Measurements from ENCODE around the gene RTN1.

RTN1 gene

DNA sequence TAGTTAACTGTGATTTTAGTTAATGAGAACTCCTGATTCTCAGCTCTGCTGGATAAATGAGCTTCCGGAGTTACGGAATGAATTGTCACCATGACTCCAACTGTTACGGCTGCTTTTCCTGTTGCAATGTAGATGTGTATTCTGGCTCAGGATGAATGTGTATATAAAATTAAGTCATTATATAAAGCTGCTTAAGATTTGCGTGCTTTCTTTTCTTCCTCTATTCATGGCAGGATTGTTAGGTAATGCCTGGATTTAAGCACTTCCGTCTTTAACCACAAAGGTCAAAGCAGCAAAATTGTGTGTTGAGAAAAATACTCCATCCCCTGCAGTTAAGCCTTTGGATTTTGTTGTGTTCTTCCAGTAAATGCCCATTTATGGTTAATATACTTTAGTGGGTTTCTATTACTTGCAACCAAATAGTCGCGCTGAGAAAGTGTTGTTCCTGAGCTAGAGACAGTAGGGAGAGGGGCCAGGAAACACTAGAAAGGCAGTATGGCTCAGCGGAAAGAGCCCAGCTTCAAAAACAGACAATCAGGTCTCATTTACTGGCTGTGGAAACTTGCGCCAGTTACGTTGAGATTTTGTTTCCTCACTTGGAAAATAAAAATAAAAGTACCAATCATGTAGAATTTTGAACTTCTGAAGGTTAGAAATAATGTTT, 284.6 kb downstream of the RTN1 start:
- H3K4me3 ChIP-seq (ENCODE audit: low read depth, low read length): no peak overlapping the region
- TF ChIP-seq, protein P1, sequence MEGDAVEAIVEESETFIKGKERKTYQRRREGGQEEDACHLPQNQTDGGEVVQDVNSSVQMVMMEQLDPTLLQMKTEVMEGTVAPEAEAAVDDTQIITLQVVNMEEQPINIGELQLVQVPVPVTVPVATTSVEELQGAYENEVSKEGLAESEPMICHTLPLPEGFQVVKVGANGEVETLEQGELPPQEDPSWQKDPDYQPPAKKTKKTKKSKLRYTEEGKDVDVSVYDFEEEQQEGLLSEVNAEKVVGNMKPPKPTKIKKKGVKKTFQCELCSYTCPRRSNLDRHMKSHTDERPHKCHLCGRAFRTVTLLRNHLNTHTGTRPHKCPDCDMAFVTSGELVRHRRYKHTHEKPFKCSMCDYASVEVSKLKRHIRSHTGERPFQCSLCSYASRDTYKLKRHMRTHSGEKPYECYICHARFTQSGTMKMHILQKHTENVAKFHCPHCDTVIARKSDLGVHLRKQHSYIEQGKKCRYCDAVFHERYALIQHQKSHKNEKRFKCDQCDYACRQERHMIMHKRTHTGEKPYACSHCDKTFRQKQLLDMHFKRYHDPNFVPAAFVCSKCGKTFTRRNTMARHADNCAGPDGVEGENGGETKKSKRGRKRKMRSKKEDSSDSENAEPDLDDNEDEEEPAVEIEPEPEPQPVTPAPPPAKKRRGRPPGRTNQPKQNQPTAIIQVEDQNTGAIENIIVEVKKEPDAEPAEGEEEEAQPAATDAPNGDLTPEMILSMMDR (IDR thresholded peaks at IDR 0.05; ENCODE audit: borderline replicate concordance, insufficient read depth, low read depth, low read length): no peak

DNA sequence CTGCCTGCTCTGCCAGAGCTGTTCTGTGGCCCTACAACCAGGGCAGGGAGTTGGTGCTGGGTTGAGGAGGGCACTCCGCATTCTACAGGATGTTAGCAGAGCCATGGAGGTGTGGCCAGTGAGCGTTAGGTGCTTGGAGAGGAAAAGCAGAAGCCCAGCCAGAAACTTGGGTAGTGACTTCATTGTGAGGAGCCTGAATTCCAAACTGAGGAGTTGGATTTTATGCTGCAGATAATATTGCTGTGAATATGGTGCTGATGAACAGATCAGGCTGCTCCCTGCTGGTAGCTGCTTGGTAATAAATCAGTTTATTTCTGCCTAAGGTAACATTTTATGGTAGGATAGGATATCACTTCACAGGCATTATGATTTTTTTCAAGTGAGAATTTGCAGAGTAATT, 286.8 kb downstream of the RTN1 start:
- no peak overlapping the region for H3K4me3 ChIP-seq (ENCODE audit: low read depth, low read length)
- TF ChIP-seq, protein P1 (IDR thresholded peaks at IDR 0.05; ENCODE audit: borderline replicate concordance, insufficient read depth, low read depth, low read length): no peak

DNA sequence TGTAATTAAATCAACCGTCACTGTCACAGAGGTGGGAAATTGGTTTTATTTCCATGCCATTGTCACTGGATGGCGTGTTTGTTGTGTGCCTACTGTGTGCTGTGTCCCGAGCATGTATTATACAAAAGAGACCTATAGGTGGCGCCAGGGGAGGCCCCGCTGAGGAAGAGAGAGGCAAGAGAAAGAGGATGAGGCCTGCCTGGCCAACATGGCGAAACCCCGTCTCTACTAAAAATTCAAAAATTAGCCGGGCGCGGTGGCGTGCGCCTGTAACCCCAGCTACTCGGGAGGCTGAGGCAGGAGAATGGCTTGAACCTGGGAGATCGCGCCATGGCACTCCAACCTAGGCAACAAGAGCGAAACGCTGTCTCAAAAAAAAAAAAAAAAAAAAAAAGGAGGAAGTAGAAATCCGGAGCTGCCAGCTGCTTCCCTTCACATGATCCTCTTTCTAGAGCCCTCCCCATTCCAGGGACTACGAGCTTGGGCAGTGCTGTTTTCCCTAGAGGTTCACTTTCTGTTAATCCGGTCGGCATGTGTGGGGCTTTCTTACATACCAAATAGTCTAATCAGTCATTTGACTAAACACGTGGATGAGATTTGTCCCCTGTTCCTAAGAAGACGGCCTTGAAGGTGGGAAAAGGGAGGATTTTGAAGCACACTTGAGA, 287.6 kb downstream of the RTN1 start:
- TF ChIP-seq, protein P1 (IDR thresholded peaks at IDR 0.05; ENCODE audit: borderline replicate concordance, insufficient read depth, low read depth, low read length): no peak
- no peak overlapping the region for H3K4me3 ChIP-seq (ENCODE audit: low read depth, low read length)

- no peak overlapping the region for H3K4me3 ChIP-seq (ENCODE audit: low read depth, low read length)
- TF ChIP-seq, protein P1 (IDR thresholded peaks at IDR 0.05; ENCODE audit: borderline replicate concordance, insufficient read depth, low read depth, low read length): no peak
These were observed 288.4 kb downstream of the RTN1 start for GRCh38 chr14:59582161-59582560.

- TF ChIP-seq, protein P1 (IDR thresholded peaks at IDR 0.05; ENCODE audit: borderline replicate concordance, insufficient read depth, low read depth, low read length): no peak
- no peak overlapping the region for H3K4me3 ChIP-seq (ENCODE audit: low read depth, low read length)
These were observed 289.7 kb downstream of the RTN1 start for GRCh38 chr14:59580911-59581310.

GRCh38 chr14:59576332-59577294, 294.0 kb downstream of the RTN1 start, which contains the start of gene CCDC175:
Gene CCDC175 (minus strand): TSS chr14:59576812. CDS start chr14:59576775, 37 bp downstream.
- TF ChIP-seq, protein P1 (IDR thresholded peaks at IDR 0.05; ENCODE audit: borderline replicate concordance, insufficient read depth, low read depth, low read length): peak; percentile 93

More at GRCh38 chr14:59576332-59577294, 294.0 kb downstream of the RTN1 start, which contains the start of gene CCDC175:
- peak within 1 kb of the TSS; percentile 35 for H3K4me3 ChIP-seq (ENCODE audit: low read depth, low read length)
